ENCODE data around the gene KRT40. TPM values are rescaled to one million over a fixed set of nuclear protein-coding genes. Genes with fewer than 3 reads are reported as not detected.

Gene KRT40
- total RNA-seq, 1 experiment from 2014 or later: not detected

- intact Hi-C loops (cut with micrococcal nuclease; ENCODE audit: unreplicated experiment): no loop called here
- BruUV-seq (replicated peaks): no TSS peak
- DNase-seq (ENCODE audit: low read depth, low spot score) (no peak), ATAC-seq (no peak)
- ChIA-PET POLR2A (interaction anchor here (0.6 kb wide), 1 partner anchor 122 kb away, joined by 4 read pairs; no protein-coding TSS in a partner anchor), CTCF (no interaction called here)
- no peak for TF ChIP-seq POLR2AphosphoS5 (IDR thresholded peaks at IDR 0.05; ENCODE audit: low read depth, low read length)
- TF ChIP-seq, protein P1, sequence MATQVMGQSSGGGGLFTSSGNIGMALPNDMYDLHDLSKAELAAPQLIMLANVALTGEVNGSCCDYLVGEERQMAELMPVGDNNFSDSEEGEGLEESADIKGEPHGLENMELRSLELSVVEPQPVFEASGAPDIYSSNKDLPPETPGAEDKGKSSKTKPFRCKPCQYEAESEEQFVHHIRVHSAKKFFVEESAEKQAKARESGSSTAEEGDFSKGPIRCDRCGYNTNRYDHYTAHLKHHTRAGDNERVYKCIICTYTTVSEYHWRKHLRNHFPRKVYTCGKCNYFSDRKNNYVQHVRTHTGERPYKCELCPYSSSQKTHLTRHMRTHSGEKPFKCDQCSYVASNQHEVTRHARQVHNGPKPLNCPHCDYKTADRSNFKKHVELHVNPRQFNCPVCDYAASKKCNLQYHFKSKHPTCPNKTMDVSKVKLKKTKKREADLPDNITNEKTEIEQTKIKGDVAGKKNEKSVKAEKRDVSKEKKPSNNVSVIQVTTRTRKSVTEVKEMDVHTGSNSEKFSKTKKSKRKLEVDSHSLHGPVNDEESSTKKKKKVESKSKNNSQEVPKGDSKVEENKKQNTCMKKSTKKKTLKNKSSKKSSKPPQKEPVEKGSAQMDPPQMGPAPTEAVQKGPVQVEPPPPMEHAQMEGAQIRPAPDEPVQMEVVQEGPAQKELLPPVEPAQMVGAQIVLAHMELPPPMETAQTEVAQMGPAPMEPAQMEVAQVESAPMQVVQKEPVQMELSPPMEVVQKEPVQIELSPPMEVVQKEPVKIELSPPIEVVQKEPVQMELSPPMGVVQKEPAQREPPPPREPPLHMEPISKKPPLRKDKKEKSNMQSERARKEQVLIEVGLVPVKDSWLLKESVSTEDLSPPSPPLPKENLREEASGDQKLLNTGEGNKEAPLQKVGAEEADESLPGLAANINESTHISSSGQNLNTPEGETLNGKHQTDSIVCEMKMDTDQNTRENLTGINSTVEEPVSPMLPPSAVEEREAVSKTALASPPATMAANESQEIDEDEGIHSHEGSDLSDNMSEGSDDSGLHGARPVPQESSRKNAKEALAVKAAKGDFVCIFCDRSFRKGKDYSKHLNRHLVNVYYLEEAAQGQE (IDR thresholded peaks at IDR 0.05; ENCODE audit: insufficient read depth in 1 of 2, low read depth in 2 of 2, low read length in 1 of 2): no peak
- Histone ChIP-seq H3K36me3 (ENCODE audit: control insufficient read depth, insufficient read depth, low read length) (no peaks in the 10 kb centered on the region), H3K9me3 (ENCODE audit: control insufficient read depth, insufficient read depth, low read depth, low read length) (no peaks in the 10 kb centered on the region), H3K4me3 (ENCODE audit: low read depth in 2 of 2, low read length in 2 of 2) (no peak within 1 kb of the TSS), H3K27ac (ENCODE audit: low read length) (no peak within 1 kb of the TSS), H3K4me1 (ENCODE audit: control insufficient read depth, insufficient read depth, low read length) (no peaks in the 10 kb centered on the region), H3K27me3 (ENCODE audit: control insufficient read depth, insufficient read depth, low read length) (peaks cover 17% of the 10 kb centered on the region)
- in situ Hi-C loops (cut with HindIII; ENCODE audit: low pct_unique_long_range_greater_than_20kb, low sequenced_read_pairs): no loop called here
Observed at GRCh38 chr17:40993839-40994238, 9.7 kb upstream of the KRT40 start, which contains the start of gene KRTAP3-3. KRTAP3-3 (minus strand) TSS chr17:40994164; CDS start chr17:40994097, 67 bp downstream.

- no TSS peak for BruUV-seq (replicated peaks)
- H3K27ac ChIP-seq (ENCODE audit: low read length): no peak overlapping the region
- in situ Hi-C loops (cut with HindIII; ENCODE audit: low pct_unique_long_range_greater_than_20kb, low sequenced_read_pairs) (no loop called here), intact Hi-C loops (cut with micrococcal nuclease; ENCODE audit: unreplicated experiment) (no loop called here)
- H3K9me3 ChIP-seq (ENCODE audit: control insufficient read depth, insufficient read depth, low read depth, low read length): no peaks in the 10 kb centered on the region
- ChIA-PET POLR2A (no interaction called here), CTCF (interaction anchor here (0.9 kb wide), 1 partner anchor 329 kb away, joined by 3 read pairs; no protein-coding TSS in a partner anchor)
- no peak overlapping the region for H3K4me3 ChIP-seq (ENCODE audit: low read depth in 2 of 2, low read length in 2 of 2)
- no peaks in the 10 kb centered on the region for H3K36me3 ChIP-seq (ENCODE audit: control insufficient read depth, insufficient read depth, low read length)
- H3K27me3 ChIP-seq (ENCODE audit: control insufficient read depth, insufficient read depth, low read length): peaks cover 13% of the 10 kb centered on the region
- H3K4me1 ChIP-seq (ENCODE audit: control insufficient read depth, insufficient read depth, low read length): no peaks in the 10 kb centered on the region
- TF ChIP-seq TCF7L2 (IDR thresholded peaks at IDR 0.05; ENCODE audit: low read depth, low read length) (no peak), SIN3A (IDR thresholded peaks at IDR 0.05; ENCODE audit: borderline replicate concordance, insufficient read depth, low read depth, low read length) (no peak), POLR2AphosphoS5 (IDR thresholded peaks at IDR 0.05; ENCODE audit: low read depth, low read length) (no peak), CTCF (IDR thresholded peaks at IDR 0.05) (no peak)
- TF ChIP-seq, protein P1 (IDR thresholded peaks at IDR 0.05; ENCODE audit: insufficient read depth in 1 of 2, low read depth in 2 of 2, low read length in 1 of 2): no peak
- DNase-seq (ENCODE audit: low read depth, low spot score) (no peak), ATAC-seq (no peak)
Observed at GRCh38 chr17:40993084-40993483, 9.0 kb upstream of the KRT40 start.
